ENCODE results near the gene CST9.

The CST9 gene, protein sequence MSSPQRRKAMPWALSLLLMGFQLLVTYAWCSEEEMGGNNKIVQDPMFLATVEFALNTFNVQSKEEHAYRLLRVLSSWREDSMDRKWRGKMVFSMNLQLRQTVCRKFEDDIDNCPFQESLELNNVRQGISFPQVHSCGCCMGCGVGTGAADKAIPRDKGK

DNA sequence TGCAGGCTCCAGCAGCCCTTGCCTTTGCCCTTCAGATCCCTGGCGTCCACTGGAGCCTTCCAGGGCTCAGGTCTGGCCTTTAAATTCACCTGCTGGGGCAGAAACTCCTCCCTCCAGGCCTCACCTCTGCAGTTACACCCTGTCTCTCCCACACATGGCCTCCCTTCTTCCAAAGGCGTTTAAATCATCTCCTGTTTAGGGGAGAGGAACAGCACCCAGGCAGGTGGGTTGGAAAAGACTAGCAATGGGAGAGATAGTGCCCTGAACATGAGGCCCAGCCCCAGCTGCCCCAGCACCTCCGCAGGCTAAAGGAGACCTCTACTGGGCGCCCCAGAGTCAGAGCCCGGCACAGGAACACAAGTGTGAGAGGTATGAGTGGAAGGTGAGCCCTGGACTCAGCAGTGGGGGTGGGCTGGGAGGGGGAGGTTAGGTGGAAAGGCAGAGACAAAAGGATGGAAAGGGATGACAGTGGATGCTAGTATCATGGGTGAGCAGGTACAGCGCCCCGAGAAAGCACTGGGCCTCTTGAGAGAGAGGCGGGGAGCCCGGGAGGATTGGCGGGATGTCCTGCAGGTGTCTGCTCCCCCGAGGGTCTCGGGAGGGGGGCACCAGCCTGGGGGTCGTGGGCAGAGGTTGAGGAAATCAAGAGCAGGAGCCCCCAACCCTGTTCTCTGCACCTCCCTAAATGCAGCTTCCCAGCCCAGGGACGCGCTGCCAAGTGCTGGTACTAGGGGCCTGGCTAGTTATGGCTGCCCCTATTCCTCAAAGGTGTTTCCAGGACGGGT, at the start of gene CST9:
Gene CST9 (minus strand): TSS at position 51 of the 785 bp plus-strand sequence. CDS start 53 bp downstream, outside the sequence.
- no peak for DNase-seq

DNA sequence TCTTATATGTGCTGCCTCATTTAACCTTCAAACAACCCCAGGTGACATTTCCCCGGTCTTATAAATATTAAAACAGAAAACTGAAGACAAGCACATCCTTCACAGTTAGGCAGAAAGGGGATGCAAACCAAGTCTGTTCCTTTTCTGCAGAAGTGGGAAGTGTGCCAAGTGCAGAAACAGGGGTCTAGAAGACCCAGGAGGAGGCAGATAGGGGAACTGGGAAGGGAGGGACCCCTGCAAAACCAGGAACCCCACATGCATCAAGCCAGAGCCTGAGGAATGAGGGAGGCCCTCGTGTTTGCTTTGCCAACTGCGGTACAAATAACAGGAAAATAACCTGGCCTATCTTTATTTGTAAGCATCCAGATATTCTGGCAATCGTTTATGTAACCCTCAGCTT, 49.0 kb upstream of the CST9 start:
- DNase-seq = no peak

GRCh38 chr20:23654000-23654399, 48.3 kb upstream of the CST9 start:
- DNase-seq = no peak

DNA sequence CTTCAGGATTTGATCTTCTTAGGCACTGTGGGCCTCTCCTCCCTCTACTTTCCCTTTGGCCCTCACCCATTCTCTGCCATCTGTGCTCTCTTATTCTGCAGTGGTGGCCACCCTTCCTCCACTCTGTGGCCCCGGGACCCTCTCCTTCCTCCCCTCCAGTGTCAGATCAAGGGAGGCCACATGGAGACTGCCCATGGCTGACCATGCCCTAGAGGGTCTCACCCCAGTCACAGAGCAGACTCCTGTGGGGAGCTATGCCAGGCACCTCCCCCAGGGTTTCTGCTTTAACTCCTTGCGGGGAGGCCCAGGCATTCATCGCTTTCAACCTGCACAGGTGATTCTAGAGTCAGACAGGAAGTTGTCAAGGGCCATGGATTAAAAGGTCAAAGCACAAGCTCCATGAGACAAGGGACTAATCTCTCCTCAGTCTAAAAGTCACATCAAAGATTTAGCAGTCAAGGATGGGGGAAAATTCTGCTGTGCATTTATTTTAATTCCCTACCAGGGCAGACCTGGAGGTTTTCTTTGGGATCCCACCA, 47.8 kb upstream of the CST9 start:
- DNase-seq = no peak

- DNase-seq = no peak
Measured at GRCh38 chr20:23652926-23653325, 47.2 kb upstream of the CST9 start.

GRCh38 chr20:23652371-23652770, 46.7 kb upstream of the CST9 start:
- DNase-seq = no peak

GRCh38 chr20:23651117-23651516, 45.4 kb upstream of the CST9 start:
- no peak for DNase-seq

DNA sequence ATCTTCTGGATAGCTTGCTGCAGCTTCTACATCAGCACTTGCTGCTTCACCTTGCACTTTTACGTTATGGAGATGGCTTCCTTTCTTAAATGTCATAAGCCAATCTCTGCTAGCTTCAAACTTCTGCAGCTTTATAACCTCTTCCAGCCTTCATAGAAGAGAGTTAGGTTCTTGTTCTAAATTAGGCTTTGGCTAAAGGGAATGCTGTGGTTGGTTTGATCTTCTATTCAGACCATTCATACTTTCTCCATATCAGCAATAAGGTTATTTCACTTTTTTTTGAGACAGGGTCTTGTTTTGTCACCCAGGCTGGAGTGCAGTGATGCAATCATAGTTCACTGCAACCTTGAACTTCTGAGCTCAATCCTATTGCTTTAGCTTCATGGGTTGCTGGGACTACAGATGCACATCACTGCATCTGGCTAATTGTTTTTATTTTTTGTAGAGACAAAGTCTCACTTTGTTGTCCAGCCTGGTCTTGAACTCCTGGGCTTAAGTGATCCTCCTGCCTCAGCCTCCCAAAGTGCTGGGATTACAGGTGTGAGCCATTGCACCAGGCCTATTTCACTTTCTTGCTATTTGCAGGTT, 44.2 kb upstream of the CST9 start:
- no peak for DNase-seq

- DNase-seq = no peak
Measured at GRCh38 chr20:23649242-23649641, 43.5 kb upstream of the CST9 start.

- no peak for DNase-seq
Measured at GRCh38 chr20:23647346-23647745, 41.6 kb upstream of the CST9 start.

GRCh38 chr20:23646106-23646873, 40.6 kb upstream of the CST9 start:
- no peak for DNase-seq

GRCh38 chr20:23645575-23645974, 39.9 kb upstream of the CST9 start:
- no peak for DNase-seq

DNA sequence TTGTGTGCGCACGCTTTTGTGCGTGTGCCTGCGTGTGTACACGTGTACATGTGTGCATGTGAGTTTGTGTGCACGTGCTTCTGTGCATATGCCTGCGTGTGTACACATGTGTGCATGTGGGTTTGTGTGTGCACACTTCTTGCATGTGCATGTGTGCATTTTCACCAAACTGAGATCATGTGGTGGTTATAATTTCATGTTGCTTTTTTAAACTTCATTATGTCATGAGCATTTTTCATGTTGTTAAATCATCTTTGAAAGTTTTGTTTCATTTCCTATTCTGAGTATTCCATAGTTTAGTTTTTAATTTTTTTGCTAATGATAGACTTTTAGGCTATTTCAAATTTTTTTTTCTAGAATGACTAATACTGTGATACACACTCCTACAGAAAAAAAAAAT, 38.4 kb upstream of the CST9 start:
- no peak for DNase-seq

GRCh38 chr20:23643659-23644058, 37.9 kb upstream of the CST9 start:
- DNase-seq = no peak

DNA sequence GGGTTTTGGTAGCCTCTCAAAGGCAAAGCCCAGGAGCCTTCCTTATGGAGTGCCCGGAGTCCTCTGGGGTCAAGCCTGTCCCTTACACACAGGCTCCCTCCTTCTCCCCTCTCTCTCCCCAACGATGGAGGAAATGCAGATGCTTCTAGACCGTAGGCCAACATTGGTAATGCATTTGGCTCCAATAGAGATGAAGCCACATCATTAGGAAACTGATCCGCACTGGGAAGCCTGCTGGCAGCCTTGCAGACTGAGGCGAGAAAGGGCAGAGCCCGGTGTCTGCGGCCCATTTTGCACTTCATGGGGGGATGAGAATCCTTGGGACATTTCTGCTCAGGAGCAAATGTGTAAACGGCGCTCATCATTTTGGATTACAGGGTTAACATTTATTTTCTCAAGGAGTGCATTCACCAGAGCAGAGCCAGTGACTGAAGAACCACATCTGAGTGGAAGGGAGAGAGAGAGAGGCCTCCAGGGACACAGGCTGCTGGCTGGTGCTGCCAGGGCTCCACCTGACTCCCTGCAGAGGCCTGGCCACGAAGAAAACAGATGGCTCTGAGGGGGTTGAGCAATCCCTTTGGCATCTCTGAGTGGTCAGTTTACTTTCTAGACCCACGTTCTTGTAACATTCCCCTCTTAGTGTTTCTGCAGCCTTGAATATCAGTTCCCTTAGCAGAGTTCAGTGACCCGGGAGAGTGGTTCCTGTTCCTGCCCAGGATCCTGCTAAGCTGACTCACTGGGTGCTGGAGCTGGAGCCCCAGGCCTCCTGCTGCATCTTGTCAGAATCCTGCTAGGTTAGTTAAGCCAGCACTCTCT, 36.4 kb upstream of the CST9 start:
- DNase-seq = no peak

DNA sequence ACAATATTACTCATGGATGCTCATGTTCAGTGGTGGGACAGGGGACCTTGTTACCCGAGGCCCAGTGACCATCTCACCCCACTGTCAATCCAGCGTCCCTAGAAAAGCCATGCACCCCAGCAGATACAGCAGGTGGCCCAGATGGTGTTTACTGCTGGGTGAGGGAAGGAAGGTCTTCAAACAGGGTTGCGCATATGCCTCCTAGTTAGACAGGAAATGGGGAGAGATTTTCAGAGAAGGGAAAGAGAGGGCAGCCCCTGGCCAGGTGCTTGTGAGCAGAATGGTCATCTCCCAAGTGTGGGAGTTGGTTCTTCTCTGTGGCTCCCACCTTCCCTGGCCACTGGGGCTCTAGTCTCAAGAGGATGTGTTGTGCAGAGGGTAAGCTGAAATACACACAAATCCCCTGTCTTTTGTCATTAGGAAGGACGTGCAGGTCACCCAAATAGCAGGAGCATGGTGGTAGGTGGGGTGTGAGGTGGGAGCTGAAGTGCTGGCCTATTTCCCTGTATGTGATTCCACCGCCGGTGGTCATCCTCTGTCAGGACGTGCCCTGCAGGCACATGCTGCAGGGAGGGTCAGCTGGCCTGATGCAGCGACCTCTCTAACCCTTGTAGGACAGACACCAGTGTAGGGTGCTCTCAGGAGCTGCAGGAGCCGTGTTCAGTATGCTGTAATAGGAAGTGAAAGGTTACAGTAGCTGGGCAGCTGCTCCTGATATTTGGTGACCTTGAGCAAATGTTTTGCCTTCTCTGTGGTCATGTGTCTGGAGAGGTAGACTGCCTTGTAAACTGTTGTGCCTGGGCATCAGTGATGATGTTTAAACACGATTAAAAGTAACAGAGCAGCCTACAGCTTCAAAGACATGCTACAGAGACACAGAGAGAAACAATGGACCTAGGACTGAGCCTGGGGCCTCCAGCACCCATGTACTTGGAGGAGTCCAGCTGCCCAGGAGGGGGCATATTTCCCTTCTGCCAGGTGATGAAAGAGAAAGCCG, 35.3 kb upstream of the CST9 start:
- DNase-seq = no peak

DNA sequence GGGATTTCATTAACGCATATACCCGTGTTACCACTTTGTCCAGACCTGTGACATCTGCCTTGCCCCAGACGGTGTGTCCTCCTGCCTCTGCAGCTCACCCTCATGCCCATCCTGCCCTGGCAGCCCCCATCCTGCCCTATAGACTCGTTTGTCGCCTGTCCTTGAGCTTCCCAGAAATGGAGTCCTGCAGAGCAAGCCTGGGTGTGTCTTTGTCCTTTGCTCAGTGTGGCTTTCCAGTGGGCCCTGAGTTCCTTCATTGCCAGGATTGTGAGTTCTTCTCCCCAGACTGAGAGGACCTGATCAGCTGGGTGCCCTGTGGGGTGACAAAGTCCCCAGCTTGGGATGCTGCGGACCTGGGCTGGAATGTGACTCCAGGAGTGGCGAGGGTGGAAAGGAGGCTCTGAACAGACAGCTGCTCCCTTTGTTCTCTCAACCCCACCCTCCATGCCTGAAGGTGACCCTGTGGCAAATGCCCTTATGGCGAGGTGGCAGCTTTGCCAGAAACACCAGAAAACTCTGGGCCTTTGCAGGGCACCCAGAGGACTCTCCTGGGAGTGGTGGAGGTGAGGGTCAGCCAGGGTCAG, 34.4 kb upstream of the CST9 start:
- no peak for DNase-seq

DNA sequence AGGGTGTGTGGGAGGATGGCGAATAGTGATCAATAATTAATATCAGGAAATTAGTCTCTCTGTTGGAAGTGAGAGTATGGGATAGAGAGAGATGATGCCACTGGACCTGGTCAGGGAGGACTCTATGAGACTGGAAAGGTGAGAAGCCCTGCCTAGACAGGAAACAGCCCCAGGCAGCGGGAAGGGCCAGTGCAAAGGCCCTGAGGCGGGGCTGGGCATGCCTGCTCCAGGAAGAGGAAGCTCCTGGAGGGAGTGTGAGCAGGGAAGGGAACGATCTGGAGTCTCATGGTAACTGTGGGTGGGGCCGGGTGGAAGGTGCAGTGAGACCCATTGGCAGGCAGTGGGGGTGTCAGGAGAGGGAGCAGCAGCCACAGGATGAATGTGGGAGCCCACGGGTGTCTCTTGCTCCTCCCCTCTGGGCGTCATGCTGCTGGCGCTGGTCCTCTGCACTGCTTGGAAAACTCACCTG, 33.8 kb upstream of the CST9 start:
- no peak for DNase-seq

DNA sequence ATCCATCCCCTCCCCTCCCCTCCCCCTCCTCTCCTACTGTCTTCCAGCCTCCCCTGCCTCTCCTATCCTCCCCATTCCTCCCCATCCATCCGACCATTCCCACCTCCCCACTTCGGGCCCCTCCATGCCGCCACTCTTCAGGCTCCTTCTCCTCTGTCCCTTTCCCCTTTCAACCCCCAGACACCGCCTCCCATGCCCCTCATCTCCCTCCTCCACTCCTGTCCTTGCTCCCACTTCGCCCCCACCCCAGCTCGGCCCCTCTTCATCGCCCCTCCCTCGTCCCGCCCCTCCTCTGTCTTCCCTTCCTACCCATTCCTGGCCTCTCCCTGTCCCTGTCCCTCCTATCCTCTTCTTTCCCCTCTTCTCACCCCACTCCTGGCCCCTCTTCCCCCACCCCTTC, 32.6 kb upstream of the CST9 start:
- no peak for DNase-seq
